PC-3 (cell line): ENCODE measurements around the gene TNFRSF9.

Source experiments
- EZH2 ChIP-seq: fragments of 300-600 bp; sonication (generic); IDR thresholded peaks from one replicate; pipeline ENCODE4 v1.6.1; 2017; ENCODE audit warnings: antibody characterized with exemption, mild to moderate bottlenecking, low read length; ENCODE audit not compliant: unreplicated experiment
- TF ChIP-seq, protein P1 (sequence below): fragments of 300-600 bp; sonication (generic); conservative IDR thresholded peaks from 2 replicates; pipeline ENCODE4 v1.5.1; 2017; ENCODE audit warnings: antibody characterized with exemption, low read depth, mild to moderate bottlenecking, low read length

DNA sequence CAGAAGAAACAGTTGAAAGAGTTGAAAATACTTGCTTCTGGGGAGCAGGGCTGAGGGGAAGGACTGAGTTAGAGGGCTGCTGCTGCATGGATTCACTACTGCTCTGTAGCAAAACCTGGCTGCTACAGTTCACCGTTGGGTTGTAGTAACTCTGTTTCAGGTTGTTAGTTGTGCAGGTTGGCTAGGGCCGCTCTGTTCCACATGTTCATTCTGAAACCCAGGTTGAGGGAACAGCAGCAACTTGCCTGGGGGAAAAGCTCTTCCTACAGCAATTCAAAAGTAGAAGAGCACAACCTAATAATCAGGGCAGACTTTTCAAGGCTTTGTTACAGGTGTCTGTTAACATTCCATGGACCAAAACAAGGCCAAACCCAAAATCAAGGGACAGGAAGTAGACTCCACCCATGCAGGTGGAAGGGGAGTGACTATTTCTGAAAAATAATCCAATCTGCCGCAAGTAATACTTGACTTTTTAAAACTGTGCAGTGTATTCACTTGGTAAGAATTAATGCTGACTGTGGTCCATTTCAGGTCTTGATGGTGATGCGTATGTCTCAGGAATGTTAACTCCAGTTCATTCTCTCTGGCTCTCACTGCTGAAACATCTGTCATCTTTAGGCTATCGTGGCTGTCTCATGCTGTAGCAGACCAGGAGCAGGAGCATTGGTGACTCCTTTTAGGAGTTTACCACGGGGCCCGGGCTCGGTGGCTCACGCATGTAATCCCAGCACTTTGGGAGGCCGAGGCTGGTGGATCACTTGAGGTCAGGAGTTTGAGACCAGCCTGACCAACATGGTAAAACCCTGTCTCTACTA lies 15.8 kb upstream of the TNFRSF9 start:
- TF ChIP-seq, protein P1, sequence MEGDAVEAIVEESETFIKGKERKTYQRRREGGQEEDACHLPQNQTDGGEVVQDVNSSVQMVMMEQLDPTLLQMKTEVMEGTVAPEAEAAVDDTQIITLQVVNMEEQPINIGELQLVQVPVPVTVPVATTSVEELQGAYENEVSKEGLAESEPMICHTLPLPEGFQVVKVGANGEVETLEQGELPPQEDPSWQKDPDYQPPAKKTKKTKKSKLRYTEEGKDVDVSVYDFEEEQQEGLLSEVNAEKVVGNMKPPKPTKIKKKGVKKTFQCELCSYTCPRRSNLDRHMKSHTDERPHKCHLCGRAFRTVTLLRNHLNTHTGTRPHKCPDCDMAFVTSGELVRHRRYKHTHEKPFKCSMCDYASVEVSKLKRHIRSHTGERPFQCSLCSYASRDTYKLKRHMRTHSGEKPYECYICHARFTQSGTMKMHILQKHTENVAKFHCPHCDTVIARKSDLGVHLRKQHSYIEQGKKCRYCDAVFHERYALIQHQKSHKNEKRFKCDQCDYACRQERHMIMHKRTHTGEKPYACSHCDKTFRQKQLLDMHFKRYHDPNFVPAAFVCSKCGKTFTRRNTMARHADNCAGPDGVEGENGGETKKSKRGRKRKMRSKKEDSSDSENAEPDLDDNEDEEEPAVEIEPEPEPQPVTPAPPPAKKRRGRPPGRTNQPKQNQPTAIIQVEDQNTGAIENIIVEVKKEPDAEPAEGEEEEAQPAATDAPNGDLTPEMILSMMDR = no peak
- no peak for TF ChIP-seq EZH2
